ENCODE measurements around the gene COQ8A. TPM values are rescaled to one million over a fixed set of nuclear protein-coding genes. Genes with fewer than 3 reads are reported as not detected.

COQ8A gene
- total and polyA plus RNA-seq, 10 of the 15 experiments (the other 5 are each of a cell fraction or from before 2014, with no cell fraction given) = 0.72 to 24.8 (median 12.1) TPM

- ChIA-PET SMC1A (ENCODE audit: uncharacterized antibody, unreplicated experiment) (no interaction called here), CTCF (no interaction called here), POLR2A (no interaction called here), RAD21 (ENCODE audit: unreplicated experiment) (no interaction called here)
- no peak overlapping the region for H2AFZ ChIP-seq (ENCODE audit: control insufficient read depth, low read depth, low read length)
- no peak overlapping the region for H3K4me2 ChIP-seq (ENCODE audit: control insufficient read depth, insufficient read depth)
- intact Hi-C loops (cut with micrococcal nuclease; ENCODE audit: unreplicated experiment) = no loop called here
- ATAC-seq (no peak), FAIRE-seq (no peak), DNase-seq (ENCODE audit: low read depth, low spot score) (no peak)
- TF ChIP-seq TAF1 (IDR thresholded peaks at IDR 0.05; ENCODE audit: borderline replicate concordance, low read depth, low read length) = no peak
- no peak for TF ChIP-seq ATF7 (IDR thresholded peaks at IDR 0.05; ENCODE audit: low read depth)
- TF ChIP-seq JUND (IDR thresholded peaks at IDR 0.05; ENCODE audit: low read depth, low read length) = no peak
- TF ChIP-seq ESRRA (IDR thresholded peaks at IDR 0.05; ENCODE audit: low read length) = no peak
- no peak for TF ChIP-seq ZBTB11 (CRISPR knock-in tag; IDR thresholded peaks at IDR 0.05)
- H3K79me2 ChIP-seq (ENCODE audit: control insufficient read depth, insufficient read depth, low read length) = no peaks in the 10 kb centered on the region
- no peaks in the 10 kb centered on the region for H3K4me1 ChIP-seq (ENCODE audit: control insufficient read depth, insufficient read depth, low read length)
- no peaks in the 10 kb centered on the region for H3K9me3 ChIP-seq (replicated peaks; ENCODE audit: control insufficient read depth, insufficient read depth, low read length)
- no peaks in the 10 kb centered on the region for H3K27me3 ChIP-seq (replicated peaks in 1 of 2; ENCODE audit: control insufficient read depth in 2 of 2, insufficient read depth in 2 of 2, low read length in 1 of 2)
- BruUV-seq (replicated peaks) = no TSS peak
- no peak overlapping the region for H3K9ac ChIP-seq (ENCODE audit: control insufficient read depth, insufficient read depth, low read length)
- H3K27ac ChIP-seq (ENCODE audit: control insufficient read depth, insufficient read depth) = no peak overlapping the region
- in situ Hi-C loops (cut with MboI) = no loop called here
- H3K36me3 ChIP-seq (ENCODE audit: control insufficient read depth in 2 of 2, insufficient read depth in 2 of 2, low read length in 1 of 2) = peaks cover 0 to 2% of the 10 kb centered on the region in 2 experiments; a peak in 2 of 4 replicates
- no peak overlapping the region for H3K4me3 ChIP-seq
- H4K20me1 ChIP-seq (ENCODE audit: control insufficient read depth, insufficient read depth) = no peaks in the 10 kb centered on the region
- WGBS (ENCODE audit: insufficient coverage, insufficient replicate concordance, low lambda C conversion rate, missing lambda C conversion rate) = 96% methylated on average over 4 of the region's 4 CpGs
These were observed 40.0 kb downstream of the COQ8A start for GRCh38 chr1:226980122-226980560.

Measured in GM12878 (cell line).